Measurements from ENCODE around the gene LRRC7. TPM values are rescaled to one million over a fixed set of nuclear protein-coding genes. Genes with fewer than 3 reads are reported as not detected.
"Not testable (repeated sequence)": the region's sequence is repeated elsewhere in the genome, so short reads cannot be mapped to it uniquely, and the experiment has no call there.

The LRRC7 gene
- total RNA-seq, 1 donor from 2014 or later = 0.29 TPM

DNA sequence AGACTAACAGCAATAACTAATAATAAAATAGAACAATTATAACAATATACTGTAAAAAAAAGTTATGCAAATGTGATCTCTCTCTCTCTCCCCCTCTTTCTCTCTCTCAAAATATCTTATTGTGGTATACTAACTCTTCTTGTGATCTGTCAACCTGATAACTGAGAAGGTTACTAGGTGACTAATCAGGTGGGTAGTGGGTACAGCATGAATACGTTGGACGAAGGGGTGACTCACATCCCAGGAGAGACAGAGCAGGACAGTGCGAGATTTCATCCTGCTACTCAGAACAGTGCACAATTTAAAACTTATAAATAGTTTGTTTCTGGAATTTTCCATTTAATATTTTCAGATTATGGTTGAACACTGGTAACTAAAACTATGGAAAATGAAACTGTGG is 380.1 kb downstream of the LRRC7 start:
- intact Hi-C loops (cut with micrococcal nuclease) = no loop called here

DNA sequence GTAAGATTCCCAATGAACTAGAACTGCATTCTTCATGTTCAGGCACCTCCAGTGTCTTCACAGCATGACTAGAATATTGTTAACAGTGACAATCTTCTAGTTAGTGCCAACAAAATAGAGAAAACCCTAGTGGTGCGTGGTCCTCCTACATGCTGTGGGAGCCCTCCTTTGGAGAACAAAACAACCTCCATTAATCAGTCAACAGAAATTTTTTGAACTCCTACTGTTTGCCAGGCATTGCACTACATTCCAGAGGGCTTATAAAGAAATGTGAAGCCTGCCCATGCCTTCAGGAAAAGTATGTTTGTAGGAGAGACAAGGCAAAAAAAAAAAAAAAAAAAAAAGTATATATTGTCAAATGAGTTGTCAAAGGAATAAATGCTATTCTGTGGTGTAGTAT is 385.0 kb downstream of the LRRC7 start:
- intact Hi-C loops (cut with micrococcal nuclease) = no loop called here

DNA sequence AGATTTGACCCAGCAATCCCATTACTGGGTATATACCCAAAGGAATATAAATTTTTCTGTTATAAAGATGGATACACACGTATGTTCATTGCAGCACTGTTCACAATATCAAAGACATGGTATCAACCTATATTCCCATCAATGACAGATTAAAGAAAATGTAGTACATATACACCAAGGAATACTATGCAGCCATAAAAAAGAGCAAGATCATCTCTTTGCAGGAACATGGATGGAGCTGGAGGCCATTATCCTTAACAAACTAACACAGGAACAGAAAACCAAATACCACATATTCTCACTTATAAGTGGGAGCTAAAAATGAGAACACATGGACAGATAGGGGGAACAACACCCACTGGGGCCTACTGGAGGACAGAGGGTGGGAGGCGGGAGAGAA is 394.7 kb downstream of the LRRC7 start:
- intact Hi-C loops (cut with micrococcal nuclease) = not testable (repeated sequence)

DNA sequence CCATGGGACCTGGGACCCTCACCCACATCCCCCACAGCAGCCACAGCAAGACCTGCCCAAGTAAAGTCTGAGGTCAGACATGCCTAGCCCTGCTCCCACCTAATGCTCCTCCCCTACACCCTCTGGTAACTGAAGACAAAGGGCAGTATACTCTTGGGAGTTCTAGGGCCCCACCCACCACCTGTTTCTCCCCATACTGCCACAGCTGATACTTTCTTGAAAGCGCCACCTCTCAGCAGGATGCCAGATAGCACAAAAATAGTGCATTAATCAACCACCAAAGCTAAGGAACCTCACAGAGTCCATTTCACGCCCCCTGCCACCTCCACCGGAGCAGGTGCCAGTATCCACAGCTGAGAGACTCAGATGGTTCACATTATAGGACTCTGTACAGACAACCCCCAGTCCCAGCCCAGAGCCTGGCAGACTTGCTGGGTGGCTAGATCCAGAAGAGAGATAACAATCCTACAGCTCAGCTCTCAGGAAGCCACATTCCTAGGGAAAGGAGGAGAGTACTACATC is 399.6 kb downstream of the LRRC7 start:
- intact Hi-C loops (cut with micrococcal nuclease) = no loop called here

DNA sequence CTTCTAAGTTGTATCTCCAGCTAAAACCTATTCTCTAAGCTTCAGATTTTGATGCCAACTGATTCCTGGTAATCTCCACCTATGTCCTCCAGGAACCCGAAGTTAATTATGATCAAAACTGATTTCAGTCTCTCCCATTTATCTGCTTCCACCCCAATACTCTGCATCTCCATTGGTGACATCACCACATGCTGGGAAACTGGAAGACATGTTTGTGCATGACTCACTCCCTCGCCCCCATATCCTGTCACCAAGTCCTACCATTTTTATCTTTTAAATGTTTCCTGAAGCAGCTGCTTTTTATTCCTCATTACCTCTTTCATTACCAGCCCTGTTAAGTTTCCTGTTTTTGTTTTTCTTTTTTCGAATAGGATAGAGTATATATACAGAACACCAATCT is 409.2 kb downstream of the LRRC7 start:
- intact Hi-C loops (cut with micrococcal nuclease) = no loop called here

DNA sequence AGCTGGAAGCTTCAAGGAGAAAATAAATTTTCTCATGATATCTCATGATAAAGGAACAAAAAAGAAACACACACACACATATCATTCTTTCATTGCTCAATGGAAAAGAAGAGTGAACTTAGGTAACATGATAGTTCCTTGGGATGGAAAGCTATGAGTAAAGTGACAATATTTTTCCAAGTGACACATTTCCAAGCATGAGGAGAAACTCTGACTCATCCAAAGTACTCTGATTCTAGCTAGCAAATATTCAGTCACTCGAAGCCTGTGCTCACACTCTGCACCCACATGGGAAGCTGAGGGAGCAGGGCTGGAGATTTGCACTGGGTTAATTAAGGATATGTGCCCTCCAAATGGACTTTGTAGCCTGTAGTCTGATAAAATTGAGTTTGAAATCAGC is 415.3 kb downstream of the LRRC7 start:
- intact Hi-C loops (cut with micrococcal nuclease) = no loop called here

DNA sequence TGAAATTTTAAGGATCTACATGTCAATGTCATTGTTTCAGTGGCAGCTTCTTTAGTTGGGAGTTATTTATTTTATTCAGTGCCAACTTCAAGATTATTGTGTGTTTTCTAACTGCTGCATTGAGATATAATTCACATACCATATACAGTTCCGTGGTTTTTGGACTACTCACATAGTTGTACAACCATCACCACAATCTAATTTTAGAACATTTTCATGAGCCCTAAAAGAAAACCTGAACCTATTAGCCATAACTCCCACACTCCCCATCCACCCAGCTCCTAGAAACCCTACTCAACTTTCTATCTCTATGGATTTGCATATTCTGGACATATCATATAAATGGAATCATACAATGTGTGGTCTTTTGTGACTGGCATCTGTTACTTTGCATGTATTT is 417.7 kb downstream of the LRRC7 start:
- intact Hi-C loops (cut with micrococcal nuclease) = no loop called here

DNA sequence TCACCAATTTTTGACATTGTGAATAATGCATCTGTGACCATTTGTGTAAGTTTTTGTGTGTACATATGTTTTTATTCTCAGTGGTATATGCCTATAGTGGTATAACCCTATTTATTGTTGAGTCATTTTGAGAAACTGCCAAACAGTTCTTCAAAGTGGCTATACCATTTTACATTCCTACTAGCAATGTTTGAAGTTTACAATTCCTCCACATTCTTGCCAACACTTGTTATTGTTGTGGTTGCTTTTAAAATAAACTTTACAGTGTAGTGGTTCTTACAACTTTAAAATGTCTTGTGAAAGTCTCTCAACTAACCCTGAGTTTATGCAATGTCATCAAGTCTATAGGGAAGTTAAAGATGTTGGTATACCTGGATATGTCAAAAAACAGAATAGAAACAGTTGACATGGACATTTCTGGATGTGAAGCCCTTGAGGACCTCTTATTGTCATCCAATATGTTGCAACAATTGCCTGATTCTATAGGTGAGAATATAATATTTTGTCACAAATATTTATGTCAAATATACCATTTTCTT is 418.2 kb downstream of the LRRC7 start:
- intact Hi-C loops (cut with micrococcal nuclease) = no loop called here

DNA sequence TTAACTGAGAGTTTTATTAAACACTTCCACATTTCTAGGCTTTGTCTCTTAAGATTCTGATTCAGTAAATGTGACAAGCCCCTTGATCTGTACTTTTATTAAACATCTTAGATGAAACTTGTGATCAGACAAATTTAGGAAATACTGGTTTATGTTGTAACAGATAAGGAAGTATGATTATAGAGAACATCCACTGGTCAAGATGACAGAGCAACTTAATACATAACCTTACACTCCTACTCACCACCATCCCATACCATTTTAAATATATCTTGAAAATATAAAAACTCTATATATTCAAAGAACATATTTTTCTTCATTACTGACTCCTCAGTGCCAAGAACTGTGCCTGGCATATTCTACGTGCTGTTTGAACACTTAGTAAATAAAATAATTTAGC is 420.2 kb downstream of the LRRC7 start:
- intact Hi-C loops (cut with micrococcal nuclease) = loop anchor here (1.0 kb wide), 1 partner anchor 27 kb away; no protein-coding TSS in a partner anchor

DNA sequence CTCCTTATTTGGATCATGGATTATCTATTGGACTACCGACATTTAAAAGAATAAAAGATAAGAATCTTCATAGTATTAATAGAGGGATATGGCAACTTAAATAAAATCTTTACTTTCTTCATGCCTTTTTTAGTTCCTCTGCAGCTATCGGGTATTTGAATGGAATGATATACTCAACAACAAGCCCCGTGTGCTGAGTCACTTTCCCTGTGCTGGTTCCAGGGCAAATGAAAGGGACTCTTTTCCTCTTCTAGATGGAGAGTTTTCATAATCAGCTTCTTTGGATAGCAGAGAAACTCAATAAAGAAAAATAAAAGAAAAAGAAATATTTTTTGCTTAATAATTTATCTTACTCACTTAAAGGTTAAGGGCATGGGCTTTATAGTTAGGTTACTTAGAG is 423.9 kb downstream of the LRRC7 start:
- intact Hi-C loops (cut with micrococcal nuclease) = no loop called here

DNA sequence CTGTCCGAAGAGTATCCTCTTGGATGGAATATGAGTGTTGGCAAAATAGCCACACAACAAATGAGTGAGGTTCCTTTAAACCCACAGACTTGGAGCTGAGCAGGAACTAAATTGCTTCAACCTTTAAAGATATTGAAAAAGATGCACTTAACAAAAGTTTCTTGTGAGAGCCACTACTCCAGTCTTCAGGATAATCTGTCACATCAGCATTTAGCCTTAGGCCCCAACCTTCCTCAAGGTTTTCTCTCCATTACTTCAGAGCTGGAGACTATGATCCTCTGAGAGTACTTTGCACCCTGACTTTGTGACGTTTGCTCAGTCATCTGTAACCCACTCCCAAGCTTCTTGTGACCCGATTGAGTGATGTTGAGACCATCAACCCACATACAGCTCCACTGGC is 424.9 kb downstream of the LRRC7 start:
- intact Hi-C loops (cut with micrococcal nuclease) = no loop called here

DNA sequence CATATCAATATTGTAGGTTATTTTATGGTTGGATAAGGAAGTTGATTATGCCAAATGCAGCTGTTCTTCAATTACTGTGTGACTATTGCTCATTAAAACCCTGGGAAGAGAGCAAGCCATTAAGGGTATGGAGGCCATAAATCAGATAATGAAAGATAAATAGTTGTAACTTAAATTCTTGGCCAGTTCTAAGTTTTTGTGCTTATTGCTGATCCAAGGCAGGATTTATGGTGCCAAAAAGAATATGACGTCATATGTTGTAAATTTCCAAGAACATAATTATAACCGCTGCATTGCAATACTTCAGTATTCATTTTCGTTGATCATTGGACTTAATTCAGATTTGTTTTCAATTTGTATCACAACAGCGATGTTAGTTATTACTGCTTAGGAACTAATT is 426.1 kb downstream of the LRRC7 start:
- intact Hi-C loops (cut with micrococcal nuclease) = no loop called here

DNA sequence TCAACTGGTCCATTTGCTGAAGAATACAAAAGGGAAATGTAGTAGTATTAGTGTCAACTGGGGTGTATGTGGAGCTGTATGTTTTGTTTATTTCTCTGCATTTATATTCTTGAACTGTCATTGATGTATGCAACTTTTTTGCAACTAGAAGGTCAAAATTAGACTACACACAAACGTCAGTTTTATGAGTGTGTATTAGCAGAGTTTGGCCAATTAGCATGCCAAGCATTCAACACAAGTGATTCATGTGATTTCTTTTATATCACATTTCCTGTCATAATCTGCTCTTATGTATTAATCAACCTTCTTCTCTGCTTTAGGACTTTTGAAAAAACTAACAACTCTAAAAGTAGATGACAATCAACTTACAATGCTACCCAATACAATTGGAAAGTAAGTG is 426.5 kb downstream of the LRRC7 start:
- intact Hi-C loops (cut with micrococcal nuclease) = no loop called here

DNA sequence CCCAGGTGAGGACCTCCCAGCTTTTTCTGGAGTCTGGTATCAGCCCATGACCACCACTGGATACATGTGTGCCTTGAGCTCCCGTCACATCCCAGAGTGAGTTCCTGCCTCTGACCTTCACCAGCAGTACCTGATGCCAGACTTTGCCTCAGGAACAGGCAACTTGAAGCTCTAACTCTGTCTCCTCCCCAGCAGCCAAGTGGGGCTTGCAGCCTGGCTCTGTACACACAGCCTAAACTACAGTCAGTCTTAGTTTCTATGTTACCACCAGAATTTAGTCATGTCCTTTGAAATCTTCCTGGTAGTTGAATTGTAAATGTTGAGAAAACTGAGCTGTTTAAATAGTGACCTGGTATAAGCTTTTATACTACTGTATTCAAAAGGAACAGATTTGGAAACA is 431.1 kb downstream of the LRRC7 start:
- intact Hi-C loops (cut with micrococcal nuclease) = no loop called here

DNA sequence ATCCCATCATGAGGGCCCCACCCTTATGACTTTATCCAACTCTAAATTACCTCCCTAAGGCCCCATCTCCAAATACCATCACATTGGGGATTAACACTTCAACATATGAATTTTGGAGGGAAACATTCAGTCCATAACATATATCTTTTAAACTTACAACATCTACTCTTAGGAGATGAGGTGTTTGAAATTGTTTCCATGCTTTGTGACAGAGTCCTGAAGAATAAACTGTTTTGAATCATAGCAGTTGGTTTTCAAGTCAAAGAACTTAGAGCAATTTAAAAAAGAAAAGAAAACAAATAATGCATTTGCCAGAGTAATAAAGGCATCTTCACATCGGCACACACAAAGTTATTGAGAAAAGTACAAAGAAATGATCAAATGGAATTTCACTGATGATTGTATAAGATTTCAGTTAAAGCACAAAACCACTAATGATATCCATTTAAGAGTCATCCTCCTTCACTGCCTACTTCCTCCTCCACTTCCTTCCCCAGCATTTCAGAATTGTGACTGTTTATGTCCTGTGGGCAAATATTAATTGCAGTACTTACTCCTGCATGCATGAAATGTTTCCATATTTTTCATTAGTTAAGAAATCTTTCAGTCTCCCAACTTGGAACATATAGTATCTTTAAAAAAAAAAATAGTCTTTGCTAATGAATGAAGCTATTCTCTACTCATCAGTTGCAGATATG is 435.6 kb downstream of the LRRC7 start:
- intact Hi-C loops (cut with micrococcal nuclease) = no loop called here

DNA sequence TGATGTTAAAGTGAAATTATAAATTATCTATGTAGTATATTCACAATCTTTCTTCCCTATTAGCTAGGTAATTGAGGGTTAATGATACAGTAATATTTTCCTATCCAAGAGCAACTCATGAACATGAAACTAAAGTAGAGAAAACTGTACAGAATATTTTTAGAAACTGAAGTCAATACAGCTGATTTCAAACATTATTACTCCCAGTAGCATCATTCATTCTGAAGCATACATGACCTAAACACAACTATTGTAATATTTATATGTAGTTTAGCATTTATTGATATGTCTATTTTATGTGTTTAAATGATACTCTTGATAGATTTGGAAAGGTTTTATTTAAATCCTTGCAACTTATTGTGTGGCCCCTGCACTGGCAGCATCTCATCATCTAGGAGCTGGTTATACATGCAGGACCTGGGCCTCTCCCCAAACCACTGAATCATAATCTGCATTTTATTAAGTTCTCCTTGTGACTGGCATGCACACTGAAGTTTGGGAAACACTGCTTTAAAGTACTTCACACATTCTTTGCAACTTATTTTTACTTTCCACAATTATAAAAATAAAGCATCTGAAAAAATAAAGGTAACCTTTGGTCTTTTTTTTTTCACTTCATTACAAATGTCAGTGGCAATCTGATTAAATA is 437.8 kb downstream of the LRRC7 start:
- intact Hi-C loops (cut with micrococcal nuclease) = no loop called here

DNA sequence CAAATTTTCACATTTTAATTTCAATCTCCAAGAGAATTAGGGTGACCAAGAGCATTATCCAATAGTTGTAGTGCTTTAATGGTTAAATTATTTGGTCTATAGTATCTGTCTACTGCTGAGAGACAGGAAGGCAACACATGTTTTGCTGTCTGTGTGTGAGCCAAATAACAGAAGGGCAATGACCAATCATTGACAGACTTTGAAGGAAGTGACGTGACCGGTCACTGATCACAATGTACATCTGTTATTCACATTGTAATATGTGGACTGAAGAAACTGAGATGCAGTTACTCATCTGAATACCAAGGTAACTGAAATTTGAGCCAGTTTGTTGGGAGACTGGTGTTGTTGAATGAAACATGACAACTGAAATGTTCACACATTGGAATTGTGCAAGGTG is 440.9 kb downstream of the LRRC7 start:
- intact Hi-C loops (cut with micrococcal nuclease) = no loop called here

DNA sequence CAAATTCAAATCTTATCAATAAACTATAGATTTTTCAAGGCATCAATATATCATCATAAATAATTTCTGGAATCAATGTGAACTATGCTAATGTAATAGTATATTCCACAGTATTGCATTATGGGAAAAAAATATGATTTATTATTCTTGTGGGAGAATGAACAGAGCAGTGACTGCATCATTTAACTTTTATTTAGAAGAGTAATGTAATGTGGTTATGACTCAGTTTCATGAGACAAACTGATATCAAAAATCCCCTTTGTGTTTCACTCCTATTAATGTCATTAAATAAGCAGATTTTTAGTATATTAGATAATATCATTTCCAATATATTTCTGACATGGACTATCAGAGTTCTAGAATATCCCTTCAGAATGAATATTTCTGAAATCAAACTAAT is 450.0 kb downstream of the LRRC7 start:
- intact Hi-C loops (cut with micrococcal nuclease) = no loop called here

DNA sequence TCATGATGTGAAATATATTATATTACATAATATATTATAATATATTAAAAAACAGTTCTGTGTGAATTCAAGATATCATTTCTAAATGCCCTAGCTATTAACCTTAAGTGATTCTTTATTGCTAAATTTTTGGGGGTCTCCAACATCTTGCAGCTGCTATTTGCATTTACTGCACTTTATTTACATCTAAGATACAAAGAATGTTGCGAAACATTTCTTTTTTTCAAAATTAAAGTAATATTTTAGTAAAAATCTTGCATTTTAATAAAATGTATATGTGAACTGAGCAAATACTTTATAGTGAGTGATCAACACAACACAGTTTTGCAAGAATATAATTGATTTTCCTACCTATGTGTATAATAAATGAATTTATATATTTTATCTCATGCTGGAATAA is 456.6 kb downstream of the LRRC7 start:
- intact Hi-C loops (cut with micrococcal nuclease) = no loop called here

DNA sequence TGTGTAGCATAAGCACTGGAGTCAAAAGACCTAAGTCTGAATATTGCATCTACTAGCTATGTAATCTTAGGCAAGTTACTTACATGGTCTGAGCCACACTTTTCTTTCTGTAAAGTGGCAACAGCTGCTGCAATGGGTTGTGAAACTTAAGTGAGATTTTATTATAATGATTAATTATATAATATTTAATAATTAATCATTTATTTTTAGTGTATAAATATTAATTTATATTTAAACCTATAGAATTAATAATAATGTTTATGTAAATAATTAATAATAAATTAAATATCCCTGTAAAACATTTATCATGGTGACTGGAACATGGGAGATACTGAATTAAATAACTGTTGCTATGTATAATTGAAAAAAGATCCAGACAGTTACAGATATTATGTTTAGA is 457.3 kb downstream of the LRRC7 start:
- intact Hi-C loops (cut with micrococcal nuclease) = no loop called here

DNA sequence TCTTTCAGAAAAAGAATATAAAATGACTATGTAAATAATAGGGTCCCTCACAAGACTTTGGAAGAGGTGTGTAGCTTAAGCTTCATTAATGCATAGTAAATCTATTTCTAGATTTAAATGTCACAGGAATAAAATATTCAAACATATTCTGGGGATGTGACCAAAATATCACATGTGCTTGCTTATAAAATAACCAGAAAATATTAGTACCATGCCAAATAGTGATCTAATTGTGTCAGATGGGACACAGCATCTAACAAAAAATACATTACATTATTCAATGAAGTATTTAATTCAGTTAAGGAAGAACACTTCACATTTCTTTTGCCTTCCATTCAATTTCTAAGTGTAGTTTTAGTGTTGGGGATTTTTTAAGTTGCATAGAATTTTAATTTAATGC is 458.1 kb downstream of the LRRC7 start:
- intact Hi-C loops (cut with micrococcal nuclease) = no loop called here

DNA sequence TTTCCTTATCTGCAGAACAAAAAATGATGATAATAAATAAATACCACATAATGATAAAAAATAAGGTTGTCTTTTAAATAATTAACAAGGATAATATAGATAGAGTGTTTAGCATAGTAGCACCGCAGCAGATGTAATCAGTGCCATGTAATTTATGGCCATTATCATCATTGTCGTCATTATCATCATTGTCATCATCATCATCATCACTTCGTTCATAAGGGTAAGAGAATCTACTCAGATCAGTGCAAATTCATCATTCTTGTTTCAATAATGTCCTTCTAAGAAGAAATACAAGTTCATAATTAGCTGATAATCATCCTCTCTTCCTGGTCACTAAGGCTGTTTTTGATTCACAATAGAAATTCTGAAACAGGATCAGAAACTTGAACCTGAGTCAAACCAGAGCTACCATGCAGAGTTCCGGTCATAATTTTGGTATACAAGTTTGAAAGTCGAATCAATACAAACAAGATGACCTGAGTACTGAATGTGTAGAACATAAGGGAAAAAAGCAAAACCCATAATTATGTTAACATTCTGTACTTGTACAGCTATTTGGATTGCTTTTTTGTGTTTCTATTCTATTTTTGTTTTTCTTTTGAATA is 465.6 kb downstream of the LRRC7 start:
- intact Hi-C loops (cut with micrococcal nuclease) = no loop called here

Measured in T-helper 1 cell treated with Interleukin-12 subunit alpha and Interleukin-12 subunit beta and Interleukin-4 antibody, amounts not matched to agents 30 ng/mL and 1 ng/mL, for 36 hours (primary cell).